Left lobe of liver (tissue), 2 donors: ENCODE results near the gene STBD1. TPM values are rescaled to one million over a fixed set of nuclear protein-coding genes. Genes with fewer than 3 reads are reported as not detected.
"Not testable (repeated sequence)": the region's sequence is repeated elsewhere in the genome, so short reads cannot be mapped to it uniquely, and the experiment has no call there.

Experiments
- ATAC-seq: fragments of 200-7000 bp; cut with Tn5 transposase; one replicate; pipeline ENCODE4 v1.9.1; 2020; ENCODE audit warnings: mild to moderate bottlenecking, moderate library complexity
- DNase-seq: peaks from one replicate; pipeline ENCODE4 v3.0.0-alpha.2; 2020; ENCODE audit warnings: low spot score
- total RNA-seq: library from RNA; stranded (reverse); gene quantifications from one replicate; pipeline ENCODE4 v1.2.1, GENCODE V29; 2021
- donor health status: DM: no; HTN: no; CAD: no; lungs with moderate emphysema.
- donor health status: DM: no; HTN: yes; CAD: no.

The STBD1 gene
- total RNA-seq, 1 donor from 2014 or later = 18.3 TPM

- ATAC-seq = no peak
- DNase-seq = no peak
Observed at GRCh38 chr4:76282941-76283689, 23.4 kb upstream of the STBD1 start.

DNA sequence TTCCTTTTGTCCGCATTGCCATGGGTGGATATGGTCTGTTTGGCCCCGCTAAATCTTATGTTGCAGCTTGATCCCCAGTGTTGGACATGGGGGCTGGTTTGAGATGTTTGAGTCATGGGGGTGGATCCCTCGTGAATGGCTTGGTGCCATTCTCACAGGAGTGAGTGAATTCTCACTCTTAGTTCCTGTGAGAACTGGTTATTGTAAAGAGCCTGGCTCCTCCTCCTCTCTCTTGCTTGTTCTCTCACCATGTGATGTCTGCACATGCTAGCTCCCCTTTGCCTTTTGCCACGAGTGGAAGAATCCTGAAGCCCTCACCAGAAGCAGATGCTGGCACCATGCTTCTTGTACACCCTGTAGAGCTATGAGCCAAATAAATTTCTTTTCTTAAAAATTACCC, 22.6 kb upstream of the STBD1 start:
- ATAC-seq = no peak
- no peak for DNase-seq

DNA sequence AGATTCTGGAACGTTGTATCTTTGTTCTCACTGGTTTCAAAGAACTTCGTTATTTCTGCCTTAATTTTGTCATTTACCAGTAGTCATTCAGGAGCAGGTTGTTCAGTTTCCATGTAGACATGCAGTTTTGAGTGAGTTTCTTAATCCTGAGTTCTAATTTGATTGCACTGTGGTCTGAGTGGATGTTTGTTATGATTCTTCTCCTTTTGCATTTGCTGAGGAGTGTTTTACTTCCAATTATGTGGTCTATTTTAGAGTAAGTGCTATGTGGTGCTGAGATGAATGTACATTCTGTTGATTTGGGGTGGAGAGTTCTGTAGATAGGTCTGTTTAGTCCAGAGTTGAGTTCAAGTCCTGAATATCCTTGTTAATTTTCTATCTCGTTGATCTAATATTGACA, 18.7 kb upstream of the STBD1 start:
- ATAC-seq = not testable (repeated sequence)

GRCh38 chr4:76292730-76293129, 13.8 kb upstream of the STBD1 start:
- DNase-seq (no peak), ATAC-seq (peak; percentile 90)

More for the DNA sequence above, 18.7 kb upstream of the STBD1 start:
- not testable (repeated sequence) for DNase-seq

- DNase-seq (no peak), ATAC-seq (no peak)
Observed at GRCh38 chr4:76293772-76294171, 12.8 kb upstream of the STBD1 start.

DNA sequence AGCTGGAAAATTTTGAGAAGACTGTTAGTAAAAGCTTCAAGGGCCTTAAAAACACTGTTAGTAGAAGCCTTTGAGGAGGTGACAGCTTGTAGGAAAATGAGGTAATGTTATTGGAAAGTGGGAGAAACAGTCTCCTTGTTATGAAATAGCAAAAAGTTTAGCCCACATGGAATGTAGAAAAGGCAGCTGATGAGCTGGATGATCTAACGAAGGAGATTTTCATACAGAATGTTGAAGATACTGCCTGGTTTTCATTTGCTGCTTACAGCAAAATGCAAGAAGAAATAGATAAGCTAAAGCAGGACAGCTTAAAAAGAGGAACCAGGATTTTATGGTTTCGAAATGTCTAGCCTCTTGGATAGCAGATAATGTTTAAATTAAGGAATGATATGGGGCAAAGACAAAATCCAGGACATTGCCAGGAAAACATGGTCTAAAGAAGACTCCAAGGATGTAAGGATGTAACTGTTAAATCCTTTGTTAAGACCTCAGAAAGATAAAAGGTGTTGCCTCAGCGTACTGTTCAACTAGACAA, 10.2 kb upstream of the STBD1 start:
- DNase-seq (no peak), ATAC-seq (no peak)

DNA sequence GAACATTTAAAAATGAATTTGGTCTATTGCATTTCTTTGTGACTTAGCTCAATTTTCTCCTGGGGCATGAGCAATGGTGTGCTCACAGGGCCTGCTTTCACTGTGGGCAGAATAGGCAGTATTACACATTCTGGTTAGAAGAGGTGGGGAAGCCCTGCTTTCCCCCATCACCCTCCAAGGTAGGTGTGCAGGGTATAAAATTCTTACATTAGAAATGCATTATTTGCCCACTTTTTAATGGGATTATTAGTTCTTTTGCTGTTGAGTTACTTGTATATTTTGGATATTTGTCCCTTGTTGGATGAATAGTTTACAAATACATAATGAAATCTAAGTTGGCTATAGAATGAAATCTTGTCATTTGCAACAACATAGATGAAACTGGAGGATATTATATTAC, 8.3 kb upstream of the STBD1 start:
- no peak for DNase-seq
- ATAC-seq = no peak

DNA sequence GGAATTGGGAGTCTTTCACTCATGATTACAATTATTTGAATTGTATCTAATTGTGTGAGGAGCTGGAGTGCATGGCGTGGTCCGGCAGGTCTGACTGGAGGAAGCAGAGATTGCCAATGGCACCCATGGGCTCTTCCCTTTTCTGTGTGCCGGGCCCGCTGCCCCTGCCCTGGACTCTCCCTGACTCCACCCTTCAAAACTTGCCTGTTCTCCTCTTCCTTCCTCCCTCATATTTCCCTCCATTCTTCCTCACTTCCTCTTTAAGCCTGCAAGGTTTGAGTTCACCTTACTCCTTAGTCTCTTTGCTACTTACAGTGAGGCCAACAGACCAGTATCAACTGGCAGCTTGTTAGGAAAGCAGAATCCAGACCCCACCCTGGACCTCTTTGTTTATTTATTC, 6.5 kb upstream of the STBD1 start:
- DNase-seq (no peak), ATAC-seq (peak; percentile 18)

DNA sequence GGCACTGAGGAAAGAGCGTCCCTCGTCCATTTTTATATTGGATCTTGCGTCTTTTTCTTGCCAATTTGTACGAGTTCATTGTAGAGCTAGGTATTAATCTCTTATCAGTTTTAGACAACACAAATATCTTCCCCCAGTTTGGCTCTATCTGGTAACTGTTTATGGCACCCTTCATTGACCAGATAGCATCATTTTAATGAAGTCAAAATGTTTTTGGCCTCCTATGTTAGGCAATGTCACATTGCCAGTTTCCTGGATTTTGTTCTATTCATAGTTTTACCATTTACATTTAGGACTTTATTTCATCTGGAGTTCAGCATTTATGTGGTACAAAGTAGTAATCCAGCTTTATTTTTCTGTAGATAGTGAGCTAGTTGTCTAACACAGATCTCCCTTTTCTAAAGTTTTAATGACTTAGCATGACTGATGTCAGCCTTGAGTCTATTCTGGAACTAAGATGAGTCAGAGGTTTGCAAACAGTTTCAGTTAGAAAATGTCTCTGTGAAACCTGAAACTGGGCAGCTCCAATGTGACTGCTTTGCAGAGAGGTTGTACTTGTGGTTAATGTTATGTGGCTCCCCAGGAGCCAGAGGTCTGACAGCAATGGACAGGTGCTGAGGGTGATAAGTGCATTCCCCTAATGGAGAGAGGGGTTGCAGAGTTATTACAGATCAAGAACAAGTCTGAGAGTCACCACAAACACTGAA, 5.3 kb upstream of the STBD1 start:
- DNase-seq (no peak), ATAC-seq (peak; percentile 8)

DNA sequence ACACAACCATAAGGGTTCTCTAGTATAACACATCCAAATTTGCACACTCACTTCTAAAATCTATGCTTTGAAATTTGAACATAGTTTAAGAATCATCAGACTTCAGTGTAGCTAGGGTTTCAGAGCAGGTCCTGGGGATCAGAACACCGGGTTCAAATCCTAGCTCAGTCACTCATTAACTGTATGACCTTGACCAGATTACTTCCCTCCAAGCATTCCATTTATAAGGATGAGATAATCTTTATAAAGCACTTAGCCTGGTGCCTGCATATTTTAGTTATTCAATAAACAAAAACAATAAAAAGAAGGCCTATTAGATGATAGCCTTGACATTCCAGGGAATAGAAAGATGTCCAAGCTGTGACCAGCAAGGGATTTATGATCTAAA, 4.8 kb upstream of the STBD1 start:
- no peak for ATAC-seq
- no peak for DNase-seq

- DNase-seq = no peak
- no peak for ATAC-seq
Observed at GRCh38 chr4:76302826-76303438, 3.6 kb upstream of the STBD1 start.

DNA sequence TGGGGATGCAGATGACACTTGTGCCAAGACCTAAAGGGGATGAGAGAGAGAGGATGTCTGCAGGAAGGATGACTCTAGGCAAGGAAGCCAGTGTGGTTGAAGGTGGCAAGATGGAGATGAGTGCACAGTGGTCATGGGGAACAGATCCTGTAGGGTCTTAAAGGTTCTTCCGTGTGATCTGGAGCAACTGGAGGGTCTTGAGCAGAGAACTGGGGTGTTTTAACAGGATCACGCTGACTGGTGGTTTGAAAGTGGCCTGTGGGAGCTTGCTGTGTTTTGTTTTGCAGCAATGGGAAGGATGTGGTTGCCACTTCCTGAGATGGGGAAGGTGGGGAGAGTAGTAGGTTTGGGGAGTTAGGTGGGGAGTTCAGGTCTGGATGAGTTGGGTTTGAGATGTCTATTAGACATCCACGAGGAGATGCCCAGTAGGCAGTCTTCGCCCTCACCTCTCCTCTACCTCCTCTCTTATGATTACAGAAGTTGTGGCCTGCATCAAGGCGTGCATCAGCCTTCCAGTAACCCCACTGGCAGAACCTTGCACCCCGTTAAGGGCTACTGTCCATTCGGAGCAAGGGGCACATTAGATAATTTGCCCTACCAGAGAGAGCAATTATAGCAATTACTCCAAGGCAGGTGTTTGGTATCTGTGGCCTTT, 1.4 kb upstream of the STBD1 start:
- DNase-seq (no peak), ATAC-seq (no peak)

- ATAC-seq (peak; percentile 33), DNase-seq (peak; percentile 80)
Observed at GRCh38 chr4:76306882-76307659, 538 bp downstream of the STBD1 start.

- DNase-seq (peak; percentile 89), ATAC-seq (peak; percentile 0)
Observed at GRCh38 chr4:76307660-76308014, 1.1 kb downstream of the STBD1 start.

DNA sequence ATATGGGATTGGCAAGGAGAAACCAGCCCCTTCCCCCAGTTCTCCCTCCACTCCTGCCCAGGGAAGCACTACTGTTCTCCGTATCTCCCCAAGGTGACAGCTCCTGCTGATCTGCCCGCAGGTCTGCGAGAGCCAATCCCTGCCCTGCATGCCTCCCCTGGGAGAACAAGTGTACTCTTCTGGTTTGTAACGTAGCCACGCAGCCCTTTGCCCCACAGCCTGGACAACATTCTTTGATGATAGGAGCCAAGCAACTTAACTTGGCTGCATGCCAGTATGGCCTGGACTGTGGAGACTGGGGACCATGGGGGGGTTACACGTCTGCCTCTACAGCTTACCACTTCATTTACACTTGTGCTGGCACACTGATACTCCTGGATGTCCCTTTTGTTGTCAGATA, 2.0 kb downstream of the STBD1 start:
- ATAC-seq (peak; percentile 46), DNase-seq (peak; percentile 95)

- peak; percentile 62 for DNase-seq
Observed at GRCh38 chr4:76309939-76310550, 3.5 kb downstream of the STBD1 start.

GRCh38 chr4:76310683-76311082, 4.2 kb downstream of the STBD1 start:
- ATAC-seq (peak; percentile 2), DNase-seq (peak; percentile 62)

More at GRCh38 chr4:76309939-76310550, 3.5 kb downstream of the STBD1 start:
- peak; percentile 12 for ATAC-seq

DNA sequence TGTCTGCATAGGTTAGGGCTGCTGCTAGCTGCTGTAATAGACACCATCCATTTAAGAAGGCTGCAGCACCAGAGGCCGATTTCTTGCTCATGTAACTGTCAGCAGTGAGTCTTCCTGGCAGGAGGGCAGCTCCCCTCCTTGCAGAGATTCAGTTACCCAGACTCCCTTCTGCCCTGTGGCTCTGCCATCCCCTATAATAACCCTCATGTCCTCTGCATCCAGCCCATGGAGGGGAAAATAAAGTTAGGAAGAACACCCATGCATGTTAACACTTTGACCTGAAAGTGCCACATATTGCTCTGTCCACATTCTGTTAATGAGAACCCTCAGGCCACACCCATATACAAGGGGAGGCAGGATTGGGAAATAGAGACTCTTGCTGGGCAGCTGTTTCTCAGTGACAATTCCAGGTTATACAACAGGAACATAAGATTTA, 5.4 kb downstream of the STBD1 start:
- DNase-seq (peak; percentile 80), ATAC-seq (peak; percentile 52)

DNA sequence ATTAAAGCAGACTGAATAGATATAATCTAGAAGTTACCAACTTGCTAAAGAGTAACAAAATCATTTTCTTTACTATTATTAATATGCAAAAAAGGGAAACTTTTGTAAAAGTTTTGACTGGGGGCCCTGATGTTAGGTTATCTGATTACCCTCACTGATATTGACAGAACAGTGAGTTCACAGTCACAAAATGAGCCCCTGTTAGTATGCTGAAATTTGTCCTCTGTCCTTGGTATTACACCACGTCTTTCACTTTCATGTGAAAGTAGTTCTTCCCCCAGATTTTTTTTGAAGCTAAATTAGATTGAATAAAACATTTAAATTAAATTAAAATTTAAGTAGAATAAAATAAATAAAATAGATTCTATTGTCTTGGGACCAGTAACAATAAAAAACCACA, 5.9 kb downstream of the STBD1 start:
- DNase-seq (no peak), ATAC-seq (no peak)

- no peak for ATAC-seq
- DNase-seq = no peak
Observed at GRCh38 chr4:76313547-76313946, 7.0 kb downstream of the STBD1 start.
